ENCODE results near the gene ADCYAP1R1. TPM values are rescaled to one million over a fixed set of nuclear protein-coding genes. Genes with fewer than 3 reads are reported as not detected.

The ADCYAP1R1 gene
- total RNA-seq, 4 donors from 2014 or later, result 13.9 to 36.3 (median 24.2) TPM

- no peaks in the 10 kb centered on the region for H3K36me3 ChIP-seq
- peaks cover 0 to 4% (median 0%) of the 10 kb centered on the region in 3 donors for H3K4me1 ChIP-seq
- H3K27ac ChIP-seq, result no peak overlapping the region
- 19 to 34% methylated on average over 11 to 19 of the region's 31 CpGs for WGBS, 2 donors (ENCODE audit: low coverage in 1 of 2)
- peak; percentile 44 to 80 (median 62) for TF ChIP-seq CTCF (IDR thresholded peaks at IDR 0.05)
- TF ChIP-seq POLR2AphosphoS5 (IDR thresholded peaks at IDR 0.05), result no peak
- H3K4me3 ChIP-seq, result no peak overlapping the region
- no peaks in the 10 kb centered on the region for H3K27me3 ChIP-seq
- ATAC-seq, result peak; percentile 82
- no peaks in the 10 kb centered on the region for H3K9me3 ChIP-seq
Observed at GRCh38 chr7:31134246-31135188, 82.4 kb downstream of the ADCYAP1R1 start.

- Histone ChIP-seq H3K4me1 (peaks cover 0 to 4% (median 0%) of the 10 kb centered on the region in 3 donors), H3K27ac (no peak overlapping the region), H3K9me3 (no peaks in the 10 kb centered on the region), H3K36me3 (no peaks in the 10 kb centered on the region), H3K27me3 (no peaks in the 10 kb centered on the region), H3K4me3 (no peak overlapping the region)
- no peak for ATAC-seq
- TF ChIP-seq POLR2A (IDR thresholded peaks at IDR 0.05), result no peak
- TF ChIP-seq EP300 (IDR thresholded peaks at IDR 0.05), result no peak
- TF ChIP-seq POLR2AphosphoS5 (IDR thresholded peaks at IDR 0.05), result no peak
- no peak for TF ChIP-seq CTCF (IDR thresholded peaks at IDR 0.05)
- WGBS, 2 donors (ENCODE audit: low coverage in 1 of 2), result 69 to 71% methylated on average over 5 of the region's 7 CpGs
Observed at GRCh38 chr7:31137234-31137633, 85.1 kb downstream of the ADCYAP1R1 start.

GRCh38 chr7:31145339-31145738, 93.2 kb downstream of the ADCYAP1R1 start:
- Histone ChIP-seq H3K27me3 (peaks cover 28% of the 10 kb centered on the region), H3K4me1 (no peaks in the 10 kb centered on the region), H3K4me3 (no peak overlapping the region), H3K9me3 (peaks cover 0 to 8% (median 0%) of the 10 kb centered on the region in 3 donors), H3K36me3 (no peaks in the 10 kb centered on the region), H3K27ac (no peak overlapping the region)
- TF ChIP-seq EP300 (IDR thresholded peaks at IDR 0.05) (no peak), CTCF (IDR thresholded peaks at IDR 0.05) (no peak), POLR2A (IDR thresholded peaks at IDR 0.05) (no peak), POLR2AphosphoS5 (IDR thresholded peaks at IDR 0.05) (no peak)
- ATAC-seq, result no peak

DNA sequence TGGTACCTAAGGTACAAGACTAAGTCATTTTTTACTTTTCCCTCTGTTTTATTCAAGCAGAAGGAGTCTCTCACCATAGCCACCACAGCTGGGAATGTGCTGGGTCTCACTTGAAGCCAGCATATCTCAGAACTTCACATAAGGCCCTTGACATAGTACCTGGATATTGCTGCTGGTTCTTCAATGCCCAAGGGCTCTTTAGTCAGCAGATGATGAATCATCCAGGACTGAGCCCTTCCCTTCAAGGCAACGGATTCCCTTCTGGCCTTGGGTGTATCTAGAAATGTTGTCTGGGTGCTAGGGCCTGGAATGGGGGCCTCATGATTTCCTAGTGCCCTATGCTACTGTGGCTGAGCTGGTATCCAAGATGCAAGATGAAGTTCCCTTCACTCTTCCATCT, 93.9 kb downstream of the ADCYAP1R1 start:
- Histone ChIP-seq H3K4me1 (no peaks in the 10 kb centered on the region), H3K36me3 (no peaks in the 10 kb centered on the region), H3K27me3 (peaks cover 28% of the 10 kb centered on the region), H3K4me3 (no peak overlapping the region), H3K27ac (no peak overlapping the region), H3K9me3 (peaks cover 0 to 8% (median 0%) of the 10 kb centered on the region in 3 donors)
- no peak for TF ChIP-seq POLR2A (IDR thresholded peaks at IDR 0.05)
- no peak for TF ChIP-seq EP300 (IDR thresholded peaks at IDR 0.05)
- no peak for TF ChIP-seq POLR2AphosphoS5 (IDR thresholded peaks at IDR 0.05)
- no peak for TF ChIP-seq CTCF (IDR thresholded peaks at IDR 0.05)
- no peak for ATAC-seq
- no CpG with 5 or more reads among the region's 1 CpG for WGBS, 2 donors (ENCODE audit: low coverage in 1 of 2)

DNA sequence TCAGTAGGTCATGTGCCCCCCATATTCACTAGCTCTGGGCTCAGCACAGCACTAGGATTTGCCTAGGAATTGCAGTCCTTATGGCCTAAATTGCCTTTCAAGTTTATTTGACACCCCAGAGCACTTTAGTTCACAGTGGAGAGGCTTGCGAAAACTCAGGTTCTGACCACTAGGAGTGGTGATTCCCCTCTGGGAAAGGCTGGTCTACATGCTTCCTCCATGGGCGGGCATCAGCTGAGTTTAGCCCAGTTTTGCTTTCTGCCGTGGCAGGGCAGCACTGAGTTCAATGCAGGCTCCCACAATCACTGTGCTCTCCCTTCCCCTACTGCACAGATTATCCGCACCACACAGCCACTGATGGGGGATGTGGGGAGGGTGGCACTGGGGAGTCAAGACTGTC, 94.4 kb downstream of the ADCYAP1R1 start:
- no peak overlapping the region for H3K4me3 ChIP-seq
- no peaks in the 10 kb centered on the region for H3K36me3 ChIP-seq
- peaks cover 0 to 8% (median 0%) of the 10 kb centered on the region in 3 donors for H3K9me3 ChIP-seq
- H3K27ac ChIP-seq, result no peak overlapping the region
- no peak for ATAC-seq
- H3K4me1 ChIP-seq, result no peaks in the 10 kb centered on the region
- peaks cover 28% of the 10 kb centered on the region for H3K27me3 ChIP-seq
- 80% methylated on average over 1 of the region's 4 CpGs; no CpG with 5 or more reads in 1 of the 2 donors for WGBS, 2 donors (ENCODE audit: low coverage in 1 of 2)
- TF ChIP-seq EP300 (IDR thresholded peaks at IDR 0.05), result no peak
- no peak for TF ChIP-seq POLR2A (IDR thresholded peaks at IDR 0.05)
- no peak for TF ChIP-seq CTCF (IDR thresholded peaks at IDR 0.05)
- TF ChIP-seq POLR2AphosphoS5 (IDR thresholded peaks at IDR 0.05), result no peak

All from gastroesophageal sphincter (tissue), 4 donors.